GM21825 (cell line): ENCODE data around the gene PPARA.
"Not testable (repeated sequence)": the region's sequence is repeated elsewhere in the genome, so short reads cannot be mapped to it uniquely, and the experiment has no call there.

Source experiments
- ATAC-seq: cut with Tn5 transposase; IDR thresholded peaks from one replicate; pipeline ENCODE4 v1.9.1; 2021; ENCODE audit warnings: mild to moderate bottlenecking, moderate library complexity; ENCODE audit not compliant: unreplicated experiment

The PPARA gene

DNA sequence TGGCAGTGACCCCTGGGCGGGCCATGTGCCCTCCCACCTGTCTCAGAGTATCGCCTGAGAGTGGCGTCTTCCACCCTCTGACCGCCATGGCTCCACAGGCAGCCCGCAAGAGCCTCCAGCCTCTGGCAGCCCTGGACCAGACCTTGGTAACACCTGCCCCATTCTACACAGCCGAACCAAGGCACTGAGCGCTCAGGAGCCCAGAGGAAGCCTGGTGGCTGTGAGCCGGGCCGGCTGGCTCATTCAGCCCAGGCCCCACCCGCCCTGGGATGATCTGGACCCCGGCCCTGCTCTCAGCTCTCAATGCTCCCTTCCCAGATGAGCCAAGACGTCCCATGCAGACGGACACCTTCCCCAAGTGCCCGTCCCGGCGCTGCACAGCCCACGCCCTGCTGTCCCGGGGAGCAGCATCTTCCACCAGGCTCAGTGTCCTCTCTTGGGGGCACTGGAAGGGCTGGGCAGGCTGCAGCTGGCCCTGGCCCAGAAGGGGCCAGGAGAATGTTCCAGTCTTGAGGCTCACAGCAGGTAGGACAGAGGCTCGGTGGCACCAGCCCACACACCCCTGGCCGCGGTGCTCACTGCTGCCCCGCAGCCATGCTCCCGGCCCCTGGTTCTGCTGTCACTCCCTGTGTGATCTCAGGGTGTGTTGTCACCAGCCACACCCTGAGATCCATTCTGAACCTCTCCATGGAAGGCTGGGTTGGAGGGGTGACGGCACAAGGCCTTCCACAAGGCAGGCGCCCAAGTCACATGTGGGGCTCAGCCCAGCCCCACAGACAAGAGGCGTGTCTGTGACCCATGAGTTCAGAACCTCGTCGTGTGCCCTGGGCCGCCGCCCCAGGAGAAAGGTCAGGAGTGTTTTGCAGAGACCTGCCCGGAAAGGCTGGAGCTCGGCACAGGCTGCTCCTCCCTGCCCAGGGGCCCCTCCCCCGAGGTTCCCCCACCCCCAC lies 24.2 kb upstream of the PPARA start:
- no peak for ATAC-seq

DNA sequence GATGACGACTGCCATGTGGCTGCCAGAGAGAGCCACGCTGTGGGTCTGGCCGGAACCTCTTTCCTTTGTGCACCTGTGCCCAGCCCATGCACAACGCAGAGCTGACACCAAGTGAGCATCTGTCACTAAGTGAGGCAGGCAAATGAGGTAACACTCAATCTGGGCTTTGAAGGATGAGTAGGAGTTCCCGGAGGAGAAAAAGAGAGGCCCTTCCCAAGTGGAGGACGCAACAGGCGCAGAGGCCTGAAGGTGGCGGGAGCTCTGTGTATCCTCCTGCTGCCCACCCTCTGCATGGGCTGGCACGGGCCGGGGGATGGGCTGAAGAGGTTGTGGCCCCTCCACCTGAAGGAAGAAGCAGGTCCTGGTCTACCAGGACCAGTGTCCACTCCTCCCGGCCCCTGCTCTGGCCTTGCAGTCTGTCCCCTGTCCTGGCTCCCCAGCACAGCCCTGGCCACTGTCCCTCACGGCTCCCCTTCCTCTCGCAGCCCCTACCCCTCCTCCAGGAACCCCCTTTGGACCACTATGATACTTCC lies 23.4 kb upstream of the PPARA start:
- ATAC-seq, result no peak

DNA sequence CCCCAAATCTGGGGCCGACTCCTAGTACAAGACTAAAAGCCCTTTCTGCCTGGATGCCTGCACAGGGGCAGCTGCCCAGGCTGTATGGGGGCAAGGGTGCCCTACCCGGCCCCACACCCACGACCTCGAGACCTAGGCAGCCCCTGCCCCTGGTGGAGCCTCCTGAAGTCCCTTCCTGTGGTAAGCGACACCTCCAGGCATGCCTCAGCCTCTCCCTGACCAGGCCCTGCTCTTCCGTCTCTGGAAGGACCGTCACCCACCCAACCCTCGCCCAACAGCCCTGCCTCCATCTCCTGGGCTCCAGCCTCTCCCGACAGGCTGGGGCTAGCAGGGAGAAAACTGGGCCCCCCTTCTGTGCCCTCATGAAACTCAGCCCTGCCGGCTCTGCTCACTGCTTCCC lies 22.8 kb upstream of the PPARA start:
- no peak for ATAC-seq

DNA sequence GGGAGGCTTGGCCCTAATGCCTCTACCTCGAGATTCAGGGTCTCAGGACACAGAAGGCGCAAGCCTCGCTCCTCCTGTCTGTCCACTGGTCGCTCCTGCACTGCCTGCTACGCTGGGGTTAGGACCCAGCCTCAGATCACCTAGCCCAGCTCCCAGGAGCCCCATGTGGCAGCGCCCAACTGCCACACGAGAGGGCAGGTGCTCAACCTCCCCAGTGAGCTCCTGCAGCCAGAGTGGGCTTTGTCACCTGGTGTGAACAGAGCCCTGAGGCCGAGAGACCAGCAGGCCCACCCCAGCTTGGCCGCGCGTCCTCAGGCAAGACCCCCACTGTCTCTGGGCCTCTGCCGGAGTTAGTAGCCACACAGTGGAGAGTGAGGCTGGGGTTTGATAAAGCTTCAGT lies 21.7 kb upstream of the PPARA start:
- ATAC-seq, result no peak

DNA sequence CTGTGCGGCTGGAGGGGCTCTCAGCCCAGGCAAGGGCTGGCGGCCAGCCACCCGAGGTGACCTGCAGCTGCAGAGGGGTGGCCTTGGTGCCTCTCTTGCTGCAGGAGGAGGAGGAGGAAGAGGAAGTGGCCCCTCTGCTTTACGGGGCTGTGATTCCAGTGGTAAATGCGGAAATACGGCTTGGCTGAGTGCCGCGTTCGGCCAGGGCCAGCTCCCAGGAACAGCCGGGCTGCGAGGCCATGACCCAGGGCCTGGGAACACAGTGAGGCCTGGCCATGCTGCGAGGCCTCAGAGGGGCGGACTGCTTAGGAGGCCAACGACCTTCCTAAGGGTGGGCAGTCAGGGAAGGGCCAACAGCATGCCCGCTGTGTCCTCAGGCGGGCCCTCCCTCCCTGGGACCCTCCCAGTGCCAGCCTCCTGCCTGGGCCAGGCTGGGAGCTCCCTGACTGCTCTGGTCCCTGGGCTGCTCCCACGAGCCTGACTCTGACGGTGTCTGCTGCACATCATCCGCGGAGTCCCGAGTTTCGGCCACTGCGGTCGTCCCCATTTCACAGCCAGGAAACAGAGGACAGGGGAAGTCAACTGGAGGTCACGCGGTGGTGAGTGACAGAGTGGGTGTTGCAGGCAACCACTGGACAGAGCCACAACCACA lies 20.8 kb upstream of the PPARA start:
- no peak for ATAC-seq

DNA sequence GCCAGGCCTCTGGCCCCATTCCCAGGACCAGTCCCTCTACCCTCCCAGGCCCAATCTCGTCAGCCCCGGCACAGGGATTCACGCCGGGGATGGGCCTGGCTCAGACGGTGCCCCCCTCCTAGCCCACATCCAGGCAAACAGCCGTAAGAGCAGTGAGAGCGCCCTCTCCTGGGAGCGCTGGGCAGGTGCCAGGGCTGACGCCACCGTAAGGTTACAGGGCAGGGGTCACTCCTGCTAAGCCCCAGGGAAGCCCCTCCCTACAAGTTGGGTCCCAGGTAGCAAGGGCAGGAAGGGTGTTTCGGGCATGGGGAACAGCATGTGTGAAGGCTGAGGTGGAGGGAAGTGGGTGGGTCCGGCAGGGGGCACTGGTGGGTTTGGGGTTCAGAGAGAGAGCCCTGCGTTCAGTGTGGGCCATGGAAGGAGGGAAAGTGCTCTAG lies 19.2 kb upstream of the PPARA start:
- no peak for ATAC-seq

DNA sequence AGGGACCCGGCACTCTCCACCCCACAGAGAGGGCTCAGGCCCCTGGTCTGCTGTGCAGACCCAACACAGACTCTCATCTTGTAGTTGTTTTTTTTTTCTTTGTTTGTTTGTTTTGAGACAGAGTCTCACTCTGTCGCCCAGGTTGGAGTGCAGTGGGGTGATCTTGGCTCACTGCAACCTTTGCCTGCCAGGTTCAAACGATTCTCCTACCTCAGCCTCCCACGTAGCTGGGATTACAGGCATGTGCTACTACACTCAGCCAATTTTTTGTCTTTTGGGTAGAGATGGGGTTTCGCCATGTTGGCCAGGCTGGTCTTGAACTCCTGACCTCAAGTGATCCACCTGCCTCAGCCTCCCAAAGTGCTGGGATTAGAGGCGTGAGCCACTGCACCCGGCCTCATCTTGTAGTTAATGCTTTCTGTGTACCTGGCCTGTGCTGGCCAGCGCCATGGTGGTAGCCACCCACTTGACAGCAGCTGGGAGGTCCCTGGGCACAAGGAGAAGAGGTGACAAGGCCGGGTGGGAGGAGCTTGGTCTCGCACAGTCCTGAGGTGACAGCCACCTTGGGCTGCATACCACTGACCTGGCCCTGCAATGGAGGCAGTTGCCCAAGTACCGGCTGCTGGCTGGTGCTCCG lies 18.0 kb upstream of the PPARA start:
- ATAC-seq, result not testable (repeated sequence)

DNA sequence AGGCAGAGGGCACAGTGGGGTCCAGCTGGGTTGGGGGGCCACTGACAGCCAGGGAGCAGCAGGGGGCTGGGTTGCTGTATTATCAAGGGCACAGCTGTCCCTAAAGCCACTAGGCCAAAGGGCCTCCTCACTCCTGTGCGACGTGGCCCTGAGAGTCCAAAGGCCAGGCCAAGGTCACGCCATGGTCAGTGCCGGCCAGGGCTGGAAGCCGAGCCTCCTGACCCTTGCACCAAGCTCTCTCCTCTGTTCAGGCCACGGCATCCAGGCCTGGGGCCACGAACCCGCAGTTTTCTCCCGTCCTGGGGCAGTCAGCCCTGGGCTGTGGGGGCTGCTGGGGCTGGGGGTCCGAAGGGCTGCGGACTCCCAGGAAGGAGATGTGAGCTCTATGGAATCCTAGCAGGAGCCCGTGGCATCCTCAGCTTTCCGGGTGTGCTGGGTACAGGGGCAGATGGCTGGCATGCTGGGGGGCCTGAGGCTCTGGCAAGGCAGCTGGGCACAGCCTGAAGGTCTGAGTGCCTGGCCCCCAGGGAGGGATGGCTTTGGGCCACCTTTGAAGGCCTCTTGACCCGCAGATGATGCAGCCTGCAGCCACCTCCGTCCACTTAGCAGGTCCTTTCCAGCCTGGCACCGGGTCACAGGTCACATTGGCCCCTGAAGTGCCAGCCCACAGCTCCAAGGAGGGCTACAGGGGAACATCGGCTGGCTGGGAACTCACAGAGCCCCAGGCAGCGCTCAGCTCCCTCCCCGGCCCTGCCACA lies 17.3 kb upstream of the PPARA start:
- no peak for ATAC-seq

DNA sequence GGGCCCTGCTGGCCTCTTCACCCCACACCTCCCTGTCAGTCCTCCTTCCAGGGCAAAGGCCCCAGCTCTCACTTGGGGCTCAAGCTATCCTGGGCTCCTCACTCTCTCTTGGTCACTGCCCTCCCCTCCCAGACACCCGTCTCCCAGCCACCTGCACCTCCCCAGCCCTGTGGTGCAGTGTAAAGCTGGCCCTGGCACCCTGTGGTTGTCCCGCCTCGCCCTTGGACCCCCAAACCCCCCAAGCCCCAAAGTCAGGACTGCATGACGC lies 16.8 kb upstream of the PPARA start:
- ATAC-seq, result no peak

DNA sequence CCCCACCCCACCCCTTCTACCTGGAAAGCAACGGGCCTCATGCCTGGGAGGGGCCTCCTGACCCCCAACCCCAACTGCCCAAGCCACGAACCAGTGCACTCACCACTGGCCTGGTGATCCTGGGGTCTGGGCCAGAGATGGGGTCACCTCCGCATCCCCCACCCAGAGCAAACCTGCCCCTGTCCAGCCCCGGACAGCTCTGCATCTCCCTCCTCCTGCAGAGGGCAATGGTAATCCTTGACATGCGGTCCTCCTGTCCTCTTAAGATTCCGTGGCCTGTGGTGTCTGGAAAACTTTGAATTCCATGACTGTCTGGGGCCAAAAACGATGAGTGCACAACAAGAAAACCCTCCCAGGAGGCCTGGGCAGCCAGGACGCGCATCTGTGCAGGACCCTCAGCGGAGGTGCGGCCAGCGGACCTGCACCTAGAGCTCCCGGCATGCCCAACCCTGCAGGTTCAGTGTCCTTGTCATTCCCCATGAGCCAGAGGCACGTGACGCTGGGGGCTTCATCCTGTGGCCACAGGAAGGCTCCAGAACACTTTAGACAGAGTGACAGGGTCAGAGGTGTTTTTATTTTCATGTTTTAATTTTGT lies 16.1 kb upstream of the PPARA start:
- no peak for ATAC-seq

DNA sequence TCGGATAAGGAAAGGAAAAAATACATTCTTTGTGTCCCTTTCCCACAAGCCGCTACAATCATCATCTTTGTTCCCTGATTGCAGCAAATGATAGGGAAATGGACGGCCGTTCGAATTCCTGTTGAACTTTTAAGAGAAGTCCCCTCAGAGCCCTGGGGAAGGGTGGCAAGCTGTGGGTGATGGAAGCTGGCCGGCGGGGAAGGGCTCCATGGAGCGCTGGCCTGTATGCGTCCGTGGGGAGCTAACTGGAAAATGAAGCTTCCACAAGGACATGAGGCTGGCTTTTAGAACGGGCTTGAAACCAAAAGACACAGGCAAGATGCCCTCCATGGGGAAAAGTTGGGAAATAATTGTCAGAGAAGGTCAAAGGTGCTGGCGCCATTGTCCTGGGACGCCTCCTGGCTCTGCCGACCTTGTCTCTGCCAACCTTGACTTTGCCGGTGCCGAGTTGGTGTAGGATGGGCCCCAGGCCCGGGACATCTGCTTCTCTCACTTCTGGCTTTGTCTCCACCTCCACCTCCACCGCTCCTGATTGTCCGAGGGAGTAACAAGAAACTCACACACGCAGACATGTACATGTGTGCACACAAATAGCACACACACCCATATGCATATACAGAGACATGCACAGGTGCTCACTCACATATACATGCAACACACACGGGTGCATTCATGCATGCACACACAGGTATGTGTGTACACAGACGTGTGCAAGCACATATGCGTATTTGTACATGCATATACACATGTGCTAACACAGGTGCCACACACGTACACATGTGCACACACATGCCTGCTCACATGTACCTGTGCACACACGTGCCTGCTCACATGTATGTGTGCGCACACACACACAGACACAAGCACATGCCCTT lies 14.5 kb upstream of the PPARA start:
- no peak for ATAC-seq

DNA sequence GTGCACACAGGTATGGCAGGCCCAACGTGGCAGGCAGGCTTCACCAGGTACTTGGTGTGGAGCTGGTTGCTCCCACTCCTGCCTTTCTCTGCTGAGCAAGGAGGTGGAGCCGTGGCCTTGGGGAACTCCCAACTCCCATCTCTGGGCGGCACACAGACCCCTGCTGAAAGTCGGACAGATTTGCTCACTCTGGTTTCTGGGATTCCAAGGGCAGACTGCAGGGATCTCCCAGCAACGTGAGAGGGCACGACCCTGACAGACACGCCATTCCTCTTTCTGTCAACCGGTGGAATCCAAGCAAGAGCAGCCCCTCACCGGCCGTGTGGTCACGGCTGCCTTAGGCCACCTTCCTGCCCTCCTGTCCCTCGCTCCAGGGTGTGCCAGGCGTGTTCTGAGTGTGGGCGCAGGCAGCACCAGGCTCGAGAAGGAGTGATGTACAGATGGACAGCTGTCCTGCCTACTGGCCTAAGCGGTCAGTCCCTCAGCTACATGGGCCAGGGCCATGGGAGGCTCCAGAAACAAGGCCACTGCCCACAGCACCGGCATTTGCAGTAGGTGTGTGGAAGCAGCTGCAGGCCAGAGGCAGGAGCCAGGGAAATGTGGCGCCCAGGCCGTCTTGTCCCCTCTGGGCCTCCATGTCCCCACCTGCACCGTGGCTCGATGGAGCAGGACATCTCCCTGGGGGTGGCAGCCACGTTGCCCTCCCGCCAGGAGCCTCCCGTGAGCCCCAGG lies 13.7 kb upstream of the PPARA start:
- no peak for ATAC-seq

DNA sequence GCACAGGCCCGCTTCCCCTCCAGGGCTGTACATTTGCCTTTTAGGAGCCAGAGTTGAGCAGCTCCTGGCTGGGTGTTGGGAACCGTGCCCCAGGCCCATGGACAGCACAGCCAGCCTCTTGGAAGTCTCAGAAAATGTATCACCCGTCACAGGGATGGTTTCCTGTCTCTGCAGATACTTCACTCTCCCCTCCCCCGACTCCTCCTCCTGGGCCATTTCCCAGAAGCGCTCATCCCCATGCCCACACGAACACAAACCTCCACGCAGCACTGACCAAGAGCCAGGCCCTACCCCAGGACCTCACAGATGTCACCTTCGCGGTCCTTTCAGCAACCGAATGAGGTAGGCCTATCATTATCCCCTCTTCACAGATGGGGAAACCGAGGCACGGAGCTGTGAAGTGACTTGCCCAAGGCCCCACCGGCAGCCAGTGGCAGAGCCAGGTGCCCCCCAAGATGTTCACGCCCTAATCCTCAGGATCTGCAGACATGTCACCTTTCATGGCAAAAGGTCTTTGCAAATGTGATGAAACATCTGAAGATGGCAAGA lies 13.0 kb upstream of the PPARA start:
- no peak for ATAC-seq

DNA sequence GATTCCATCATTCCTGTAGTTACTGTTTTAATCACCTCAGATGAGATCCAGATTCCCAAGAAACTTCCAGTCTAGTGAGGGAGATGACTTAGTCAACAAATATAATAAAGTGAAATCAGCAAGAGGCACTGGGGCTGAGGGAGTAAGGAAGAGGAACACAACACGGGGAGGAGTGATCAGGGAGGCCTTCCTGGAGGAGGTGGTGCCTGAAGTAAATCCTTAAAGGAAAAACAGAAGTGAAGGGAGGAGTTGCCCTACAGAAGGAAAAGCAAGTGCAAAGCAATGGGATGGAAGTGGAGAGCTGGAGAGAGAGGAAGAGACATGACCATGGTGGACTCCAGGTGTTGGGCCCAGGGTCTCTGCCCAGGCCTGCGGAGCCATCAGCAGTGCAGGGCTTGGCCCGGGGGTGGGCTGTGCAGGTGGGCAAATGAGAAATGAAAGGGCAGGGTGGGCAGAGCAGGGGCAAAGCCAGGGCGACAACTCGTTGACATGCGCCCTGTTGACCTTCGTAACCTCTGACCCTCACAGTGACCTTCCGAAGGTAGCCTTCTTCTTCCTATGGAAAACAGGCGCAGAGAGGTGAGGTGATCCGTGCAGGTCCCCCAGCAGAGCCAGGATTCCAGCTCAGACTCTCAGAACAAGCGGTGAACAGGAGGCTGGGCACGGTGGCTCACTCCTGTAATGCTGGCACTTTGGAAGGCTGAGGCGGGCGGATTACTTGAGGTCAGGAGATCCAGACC lies 12.1 kb upstream of the PPARA start:
- ATAC-seq, result no peak

DNA sequence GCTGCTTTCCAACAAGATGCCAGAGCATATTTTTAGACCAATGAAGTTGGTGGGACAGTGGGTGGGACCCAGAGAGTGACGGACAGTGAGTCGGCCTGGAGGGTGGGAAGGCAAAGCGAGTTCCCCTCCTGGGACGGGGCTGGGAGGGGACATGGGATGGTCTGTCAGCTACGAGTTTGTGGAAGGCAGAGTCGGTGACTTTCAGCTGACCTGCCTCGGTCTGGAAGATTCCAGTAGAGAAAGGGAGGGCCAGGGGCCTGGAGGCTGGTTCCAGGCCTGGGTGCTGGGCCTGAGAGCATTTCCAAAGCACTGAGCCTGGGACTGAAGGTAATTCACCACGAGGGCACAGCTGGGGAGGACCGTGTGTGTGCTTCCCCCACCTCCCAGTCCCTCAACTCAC lies 10.9 kb upstream of the PPARA start:
- not testable (repeated sequence) for ATAC-seq

DNA sequence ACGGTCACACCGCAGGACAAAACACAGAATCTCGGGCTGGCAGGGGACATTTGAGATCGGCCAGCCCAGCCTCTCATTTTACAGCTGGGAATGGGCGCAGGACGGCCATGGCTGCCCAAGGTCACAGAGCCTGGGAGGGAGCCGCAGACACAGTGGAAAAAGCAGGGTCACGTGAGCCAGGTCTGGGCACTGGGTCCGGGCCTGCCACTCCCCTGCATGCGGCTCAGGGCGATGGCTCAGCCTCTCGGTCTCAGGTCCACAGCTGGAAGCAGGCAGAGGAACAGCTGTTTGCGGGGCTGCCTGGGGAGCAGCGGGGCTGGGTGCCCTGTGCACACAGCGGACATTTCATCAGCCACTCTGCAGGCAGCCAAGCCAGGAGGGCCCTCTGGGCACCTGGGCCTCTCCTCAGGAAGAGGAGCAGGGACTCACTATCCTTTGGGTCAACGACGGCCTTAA lies 10.4 kb upstream of the PPARA start:
- no peak for ATAC-seq

DNA sequence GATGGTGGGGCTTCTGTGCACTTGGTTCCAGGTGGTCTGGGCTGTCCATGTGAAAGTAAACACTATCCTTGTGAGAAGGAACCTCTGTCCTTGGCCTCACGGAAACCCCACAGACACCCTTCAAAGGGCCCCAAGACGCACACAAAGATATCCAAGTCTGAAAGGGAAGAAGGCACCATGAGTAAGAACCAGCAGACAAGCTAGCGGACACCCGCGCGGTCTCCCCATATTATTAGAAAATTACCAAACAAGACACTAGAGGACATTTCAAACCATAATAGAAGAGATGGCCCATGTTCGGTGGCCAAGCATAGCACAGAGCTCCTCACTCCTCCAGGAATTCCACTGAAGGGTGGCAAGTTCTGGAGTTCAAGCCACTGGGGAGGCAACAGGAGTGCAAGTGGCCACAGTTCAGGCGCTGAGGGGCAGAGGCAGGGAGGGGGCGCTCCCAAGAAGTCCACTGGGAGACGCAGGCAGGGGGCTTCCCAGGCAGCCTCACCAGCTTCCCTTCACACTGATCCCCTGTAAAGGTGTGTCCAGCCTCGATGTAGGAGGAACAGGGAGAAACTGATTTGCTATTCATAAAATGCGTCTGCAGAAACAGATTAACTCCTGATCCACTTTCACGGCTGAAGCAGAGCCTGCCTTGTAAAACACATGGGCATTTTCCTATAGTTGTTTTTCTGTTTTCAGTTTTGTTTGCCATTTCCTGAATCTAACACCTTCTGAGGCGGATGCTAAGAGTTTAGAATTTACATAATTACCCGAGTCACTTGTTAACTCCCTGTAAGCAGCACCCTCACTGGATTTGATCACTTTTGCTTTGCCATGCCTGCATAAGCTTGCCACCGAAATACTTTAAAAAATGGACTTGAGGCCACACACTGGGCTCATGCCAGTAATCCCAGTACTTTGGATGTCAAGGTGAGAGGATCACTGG lies 9.1 kb upstream of the PPARA start:
- ATAC-seq, result no peak
